H1 (cell line): ENCODE data around the gene ZNF148. TPM values are rescaled to one million over a fixed set of nuclear protein-coding genes. Genes with fewer than 3 reads are reported as not detected.

Source experiments
- CTCF ChIA-PET: fragments of 300-600 bp; sonication (Branson Sonifier 250); formaldehyde crosslinking; loops from one replicate; lab custom pipeline; 2021; ENCODE audit not compliant: partially characterized antibody; lab: Charles Lee
- POLR2A ChIA-PET: fragments of 300-600 bp; sonication (Branson Sonifier 250); formaldehyde crosslinking; loops from one replicate; lab custom pipeline; 2021; ENCODE audit warnings: inconsistent platforms; ENCODE audit not compliant: partially characterized antibody; lab: Charles Lee
- DNase-seq, 2 experiments: peaks; one replicate each; pipeline versions ENCODE4 v3.0.0 to v3.0.0-alpha.2; 2010 to 2022; ENCODE audit warnings: low spot score in 2 of 2, low read depth in 1 of 2, mixed read lengths in 1 of 2
- FAIRE-seq: peaks from 2 replicates; lab custom pipeline; 2011; peaks lifted over from hg19 to GRCh38; lab: Jason Lieb, UNC
- H2AFZ ChIP-seq: 2 replicates; pipeline ENCODE4 v1.8.1; 2012; ENCODE audit warnings: low read length, inconsistent platforms
- H2AK5ac ChIP-seq: 2 replicates; pipeline ENCODE4 v1.6.1; 2013; ENCODE audit warnings: low read depth, low read length
- H2BK120ac ChIP-seq: replicated peaks from 2 replicates; pipeline ENCODE3; 2013; ENCODE audit warnings: low read depth, low read length, inconsistent platforms
- H2BK12ac ChIP-seq: 2 replicates; pipeline ENCODE4 v1.6.1; 2013; ENCODE audit warnings: low read depth, low read length
- H2BK15ac ChIP-seq: 2 replicates; pipeline ENCODE4 v1.6.1; 2013; ENCODE audit warnings: low read length
- H2BK20ac ChIP-seq: 2 replicates; pipeline ENCODE4 v1.6.1; 2013; ENCODE audit warnings: low read length
- H2BK5ac ChIP-seq: 2 replicates; pipeline ENCODE4 v1.6.1; 2013; ENCODE audit warnings: low read depth, low read length
- H3K14ac ChIP-seq: 2 replicates; pipeline ENCODE4 v1.6.1; 2013; ENCODE audit warnings: inconsistent platforms; ENCODE audit not compliant: insufficient read length
- H3K18ac ChIP-seq: 2 replicates; pipeline ENCODE4 v1.6.1; 2013; ENCODE audit warnings: low read length; ENCODE audit errors: extremely low read depth
- H3K23ac ChIP-seq: 2 replicates; pipeline ENCODE4 v1.6.1; 2013; ENCODE audit warnings: inconsistent platforms; ENCODE audit not compliant: insufficient read length
- H3K23me2 ChIP-seq: 2 replicates; pipeline ENCODE4 v1.6.1; 2013; ENCODE audit warnings: low read depth, low read length
- H3K27ac ChIP-seq: 2 replicates; pipeline ENCODE4 v1.6.1; 2011; ENCODE audit warnings: low read depth, low read length, inconsistent platforms
- H3K27me3 ChIP-seq, 4 experiments: replicated peaks in 1 of 4; 1 replicate in 1 of 4; 2 replicates in 3 of 4; pipeline versions ENCODE4 v1.6.1 to v1.8.1; 2011 to 2013; ENCODE audit warnings: low read length in 3 of 4, mild to moderate bottlenecking in 3 of 4, inconsistent platforms in 2 of 4, mixed read lengths in 2 of 4, moderate library complexity in 1 of 4; ENCODE audit not compliant: control insufficient read depth in 3 of 4, insufficient read depth in 3 of 4; ENCODE audit errors: extremely low read depth in 1 of 4
- H3K36me3 ChIP-seq, 4 experiments: 2 replicates each; pipeline versions ENCODE4 v1.6.1 to v1.8.1; 2011 to 2013; ENCODE audit warnings: mild to moderate bottlenecking in 4 of 4, low read length in 3 of 4, moderate library complexity in 2 of 4, control low read depth in 1 of 4, inconsistent platforms in 1 of 4; ENCODE audit not compliant: insufficient read depth in 4 of 4, control insufficient read depth in 2 of 4
- H3K4ac ChIP-seq: replicated peaks from 2 replicates; pipeline ENCODE3; 2013; ENCODE audit warnings: low read length, low read depth, mixed read lengths, inconsistent platforms; ENCODE audit not compliant: insufficient read length
- H3K4me1 ChIP-seq, 4 experiments: replicated peaks in 1 of 4; 1 replicate in 1 of 4; 2 replicates in 3 of 4; pipeline versions ENCODE4 v1.6.1 to v1.8.1; 2011 to 2013; ENCODE audit warnings: low read length in 3 of 4, inconsistent platforms in 2 of 4, mixed read lengths in 1 of 4; ENCODE audit not compliant: insufficient read depth in 4 of 4, control insufficient read depth in 3 of 4
- H3K4me2 ChIP-seq, 2 experiments: 2 replicates each; pipeline versions ENCODE4 v1.6.1 to v1.8.1; 2011 to 2013; ENCODE audit warnings: low read depth in 2 of 2, low read length in 2 of 2, control low read depth in 1 of 2, inconsistent platforms in 1 of 2, mild to moderate bottlenecking in 1 of 2; ENCODE audit not compliant: insufficient read depth in 1 of 2
- H3K4me3 ChIP-seq, 4 experiments: fragments of 200-600, 300-600 bp in 1 of 4; sonication (generic), shearing (Covaris generic), sonication (Bioruptor Twin) in 1 of 4; 2 replicates each; pipeline versions ENCODE4 v1.5.1 to v1.8.1; 2011 to 2016; ENCODE audit warnings: low read length in 4 of 4, low read depth in 3 of 4, control low read depth in 2 of 4, inconsistent platforms in 2 of 4, mild to moderate bottlenecking in 2 of 4, mixed read lengths in 1 of 4, moderate library complexity in 1 of 4; ENCODE audit not compliant: insufficient read depth in 2 of 4; ENCODE audit errors: extremely low read depth in 1 of 4
- H3K56ac ChIP-seq: replicated peaks from 2 replicates; pipeline ENCODE3; 2013; ENCODE audit warnings: low read depth, mild to moderate bottlenecking, mixed read lengths, low read length, inconsistent platforms; ENCODE audit not compliant: insufficient read length
- H3K79me1 ChIP-seq: 2 replicates; pipeline ENCODE4 v1.6.1; 2013; ENCODE audit warnings: low read depth, low read length, control low read depth
- H3K79me2 ChIP-seq, 2 experiments: 2 replicates each; pipeline versions ENCODE4 v1.6.1 to v1.8.1; 2012 to 2013; ENCODE audit warnings: low read length in 2 of 2, mild to moderate bottlenecking in 2 of 2, inconsistent platforms in 1 of 2; ENCODE audit not compliant: insufficient read depth in 2 of 2, control insufficient read depth in 1 of 2
- H3K9ac ChIP-seq, 4 experiments: replicated peaks in 1 of 4; 1 replicate in 1 of 4; 2 replicates in 3 of 4; pipeline versions ENCODE4 v1.6.1 to v1.8.1; 2011 to 2013; ENCODE audit warnings: low read depth in 3 of 4, low read length in 3 of 4, control low read depth in 2 of 4, mild to moderate bottlenecking in 2 of 4, moderate library complexity in 2 of 4, inconsistent platforms in 1 of 4; ENCODE audit errors: extremely low read depth in 1 of 4
- H3K9me3 ChIP-seq, 2 experiments: 2 replicates each; pipeline versions ENCODE4 v1.6.1 to v1.8.1; 2012 to 2013; ENCODE audit warnings: mild to moderate bottlenecking in 2 of 2, moderate library complexity in 2 of 2, control low read depth in 1 of 2, inconsistent platforms in 1 of 2, low read depth in 1 of 2, low read length in 1 of 2, mixed read lengths in 1 of 2; ENCODE audit not compliant: insufficient read depth in 2 of 2
- H4K20me1 ChIP-seq, 2 experiments: replicated peaks in 1 of 2; 2 replicates each; pipeline versions ENCODE3 to v1.8.1; 2011 to 2013; ENCODE audit warnings: inconsistent platforms in 2 of 2, low read length in 2 of 2, mild to moderate bottlenecking in 1 of 2; ENCODE audit not compliant: insufficient read depth in 2 of 2, control insufficient read depth in 1 of 2
- H4K5ac ChIP-seq: 2 replicates; pipeline ENCODE4 v1.6.1; 2013; ENCODE audit warnings: low read length, low read depth, mixed read lengths, inconsistent platforms; ENCODE audit not compliant: insufficient read length
- H4K8ac ChIP-seq: 2 replicates; pipeline ENCODE4 v1.8.0; 2013; ENCODE audit warnings: mild to moderate bottlenecking, moderate library complexity, low read length, inconsistent platforms; ENCODE audit not compliant: insufficient read depth; ENCODE audit errors: extremely low read depth
- H4K91ac ChIP-seq: replicated peaks from 2 replicates; pipeline ENCODE3; 2013; ENCODE audit warnings: low read length, mixed read lengths, inconsistent platforms; ENCODE audit not compliant: insufficient read length
- CHD1 ChIP-seq: IDR thresholded peaks from 2 replicates; pipeline ENCODE4 v1.6.1; 2012; ENCODE audit warnings: low read depth, low read length, improper control_type of control experiment
- NRF1 ChIP-seq: IDR thresholded peaks from 2 replicates; pipeline ENCODE4 v1.6.1; 2011; ENCODE audit warnings: mild to moderate bottlenecking, low read depth, low read length, improper control_type of control experiment
- TBP ChIP-seq: IDR thresholded peaks from 2 replicates; pipeline ENCODE4 v1.6.1; 2011; ENCODE audit warnings: low read depth, low read length, improper control_type of control experiment
- WGBS, 2 experiments: shearing (Covaris generic) in 1 of 2; methylation state at CpG; one replicate each; pipeline versions ENCODE4 v1.1.6 to v1.1.7; 2013 to 2015; ENCODE audit warnings: low lambda C conversion rate in 2 of 2, mixed read lengths in 2 of 2, inconsistent platforms in 1 of 2, low coverage in 1 of 2, missing lambda C conversion rate in 1 of 2; ENCODE audit not compliant: insufficient replicate concordance in 2 of 2, insufficient coverage in 1 of 2, insufficient read length in 1 of 2; ENCODE audit errors: extremely low coverage in 1 of 2, missing lambda C conversion rate in 1 of 2; 5-methylcytosine and 5-hydroxymethylcytosine counted together
- polyA plus RNA-seq, 7 experiments: library from polyadenylated mRNA; depleted of rRNA in 3 of 7; stranded (reverse) in 5 of 7; unstranded in 2 of 7; fragments of >200 nt in 5 of 7; fragments of 200-250 nt in 2 of 7; gene quantifications; 1 replicate in 5 of 7; 2 replicates in 1 of 7; 4 replicates in 1 of 7; pipeline versions ENCODE4 v1.2.1 to v1.2.3, GENCODE V29; 2011 to 2013; ENCODE audit warnings: missing spikeins in 2 of 7, mixed read lengths in 2 of 7
- total RNA-seq: library from RNA; stranded (reverse); fragmentation: NEBNext Ultra II Directional; extraction: Animal tissue kit (Norgen Biotek cat#: 25700); gene quantifications from 2 replicates; pipeline ENCODE4 v1.2.1, GENCODE V29; 2021

Gene ZNF148
- total and polyA plus RNA-seq, 2 of the 8 experiments (the other 6 are each of a cell fraction or from before 2014, with no cell fraction given), result 3.7 to 22.6 TPM

GRCh38 chr3:125302932-125303331 is 72.2 kb downstream of the ZNF148 start:
- Histone ChIP-seq H3K18ac (no peak overlapping the region), H3K79me2 (peaks cover 0 to 24% of the 10 kb centered on the region in 2 experiments; a peak in 2 of 4 replicates), H3K4ac (no peak overlapping the region), H2BK15ac (no peak overlapping the region), H3K23ac (no peak overlapping the region), H3K23me2 (no peaks in the 10 kb centered on the region), H4K8ac (no peak overlapping the region), H3K36me3 (no peaks in the 10 kb centered on the region), H2AK5ac (no peak overlapping the region), H3K9ac (no peak overlapping the region), H2BK5ac (no peak overlapping the region), H4K5ac (no peak overlapping the region), H3K4me3 (no peak overlapping the region), H3K79me1 (peaks cover 2% of the 10 kb centered on the region; the same call in 1 of the 2 replicates), H3K56ac (no peak overlapping the region), H2BK20ac (no peak overlapping the region), H3K27me3 (no peaks in the 10 kb centered on the region), H2BK120ac (no peak overlapping the region), H4K91ac (no peak overlapping the region), H3K4me2 (no peak overlapping the region), H2AFZ (no peak overlapping the region), H4K20me1 (peaks cover 0 to 2% of the 10 kb centered on the region in 2 experiments), H2BK12ac (no peak overlapping the region), H3K14ac (no peak overlapping the region), H3K4me1 (no peaks in the 10 kb centered on the region), H3K27ac (no peak overlapping the region), H3K9me3 (no peaks in the 10 kb centered on the region)
- DNase-seq, result no peak
- ChIA-PET CTCF (no interaction called here), POLR2A (no interaction called here)
- FAIRE-seq, result no peak
- 91% methylated on average over 3 of the region's 3 CpGs; no CpG with 5 or more reads in 1 of the 2 experiments for WGBS, 2 experiments
- TF ChIP-seq TBP (no peak), CHD1 (no peak), NRF1 (no peak)
